Muscle of leg (tissue), 11 donors: Measurements from ENCODE around the gene EIF2B4. TPM values are rescaled to one million over a fixed set of nuclear protein-coding genes. Genes with fewer than 3 reads are reported as not detected.
"Not testable (repeated sequence)": the region's sequence is repeated elsewhere in the genome, so short reads cannot be mapped to it uniquely, and the experiment has no call there.

ENCODE experiments used
- DNase-seq: peaks from one replicate; pipeline ENCODE4 v3.0.0; 2013
- H3K27ac ChIP-seq: one replicate; pipeline ENCODE4 v1.5.1; 2013; ENCODE audit warnings: mild to moderate bottlenecking, low read length, control low read depth
- H3K27me3 ChIP-seq: one replicate; pipeline ENCODE4 v1.6.1; 2013; ENCODE audit warnings: low read length; ENCODE audit not compliant: control insufficient read depth, insufficient read depth
- H3K36me3 ChIP-seq: one replicate; pipeline ENCODE4 v1.6.1; 2013; ENCODE audit warnings: low read length; ENCODE audit not compliant: control insufficient read depth, insufficient read depth
- H3K4me1 ChIP-seq: one replicate; pipeline ENCODE4 v1.6.1; 2013; ENCODE audit warnings: low read length; ENCODE audit not compliant: control insufficient read depth, insufficient read depth
- H3K4me3 ChIP-seq: one replicate; pipeline ENCODE4 v1.5.1; 2013; ENCODE audit warnings: low read length, control low read depth
- H3K9me3 ChIP-seq: replicated peaks from 2 replicates; pipeline ENCODE4 v1.6.1; 2013; ENCODE audit warnings: low read depth, low read length; ENCODE audit not compliant: control insufficient read depth
- WGBS: methylation state at CpG from one replicate; pipeline ENCODE4 v1.1.5; 2013; ENCODE audit warnings: missing lambda C conversion rate; ENCODE audit not compliant: insufficient coverage; 5-methylcytosine and 5-hydroxymethylcytosine counted together
- polyA plus RNA-seq, 8 donors: library from polyadenylated mRNA; unstranded; fragments of 120-200 nt; gene quantifications; one replicate each; pipeline versions ENCODE4 v1.2.1 to v1.2.3, GENCODE V29; 2013; ENCODE audit warnings: inconsistent platforms in 1 of 8, low replicate concordance in 1 of 8; ENCODE audit not compliant: insufficient read length in 8 of 8, insufficient read depth in 1 of 8
- total RNA-seq: library from RNA; stranded (reverse); fragments of 120-200 nt; gene quantifications from one replicate; pipeline ENCODE4 v1.2.4, GENCODE V29; 2013

Gene EIF2B4
- total and polyA plus RNA-seq, 9 donors, result 22.5 to 37.7 (median 31.6) TPM

DNA sequence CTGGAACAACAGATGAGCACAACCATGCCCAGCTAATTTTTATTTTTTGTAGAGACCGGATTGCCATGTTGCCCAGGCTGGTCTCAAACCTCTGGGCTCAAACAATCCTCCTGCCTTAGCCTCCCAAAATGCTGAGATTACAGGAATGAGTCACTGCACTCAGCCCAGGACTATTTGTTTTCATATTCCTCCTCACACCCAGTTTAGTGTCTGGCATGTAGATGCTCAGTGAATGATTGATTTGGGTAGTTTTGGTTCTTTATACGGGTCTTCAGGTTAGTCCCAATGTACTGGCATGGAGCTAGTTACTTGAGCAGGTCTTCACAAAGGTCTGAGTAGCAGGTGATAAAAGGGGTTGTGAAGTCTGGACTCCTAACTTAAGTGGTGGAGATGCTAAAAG is 6.2 kb downstream of the EIF2B4 start:
- Histone ChIP-seq H3K9me3 (no peaks in the 10 kb centered on the region), H3K4me3 (no peak overlapping the region), H3K27me3 (no peaks in the 10 kb centered on the region), H3K36me3 (peaks cover 43% of the 10 kb centered on the region), H3K27ac (no peak overlapping the region), H3K4me1 (peaks cover 2% of the 10 kb centered on the region)
- 38% methylated on average over 1 of the region's 2 CpGs for WGBS
- no peak for DNase-seq

DNA sequence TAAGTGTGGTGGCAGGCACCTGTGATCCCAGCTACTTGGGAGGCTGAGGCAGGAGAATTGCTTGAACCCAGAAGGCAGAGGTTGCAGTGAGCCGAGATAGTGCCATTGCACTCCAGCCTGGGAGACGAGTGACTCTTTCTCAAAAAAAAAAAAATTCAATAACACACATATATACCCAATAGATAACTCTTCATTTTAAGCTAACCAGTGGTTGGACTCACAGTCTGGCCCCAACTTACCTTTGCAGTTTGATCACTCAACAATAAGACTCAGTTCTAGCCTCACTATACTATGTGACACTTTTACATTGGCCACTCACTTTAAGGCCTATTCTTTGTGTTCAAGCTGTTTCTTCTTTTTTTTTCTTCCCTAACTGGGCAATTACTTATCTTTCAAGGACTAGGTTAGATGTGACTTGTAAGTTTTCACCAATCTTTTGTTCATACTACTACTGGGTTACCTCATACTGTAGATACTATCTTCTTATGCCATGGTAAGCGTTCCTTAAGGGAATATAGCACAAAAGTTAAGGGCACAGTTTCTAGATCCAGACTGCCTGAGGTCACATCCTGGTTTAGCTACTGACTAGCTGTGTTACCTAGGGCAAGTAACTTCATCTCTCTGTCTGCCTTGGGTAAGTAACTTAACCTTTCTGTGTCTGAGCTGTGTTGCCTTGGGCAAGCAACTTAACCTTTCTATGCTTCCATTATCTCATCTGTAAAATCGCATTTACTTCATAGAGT is 7.3 kb downstream of the EIF2B4 start:
- Histone ChIP-seq H3K4me1 (peaks cover 3% of the 10 kb centered on the region), H3K27me3 (no peaks in the 10 kb centered on the region), H3K4me3 (no peak overlapping the region), H3K27ac (no peak overlapping the region), H3K9me3 (no peaks in the 10 kb centered on the region), H3K36me3 (peaks cover 35% of the 10 kb centered on the region)
- WGBS, result 88% methylated on average over 3 of the region's 4 CpGs
- DNase-seq, result no peak

DNA sequence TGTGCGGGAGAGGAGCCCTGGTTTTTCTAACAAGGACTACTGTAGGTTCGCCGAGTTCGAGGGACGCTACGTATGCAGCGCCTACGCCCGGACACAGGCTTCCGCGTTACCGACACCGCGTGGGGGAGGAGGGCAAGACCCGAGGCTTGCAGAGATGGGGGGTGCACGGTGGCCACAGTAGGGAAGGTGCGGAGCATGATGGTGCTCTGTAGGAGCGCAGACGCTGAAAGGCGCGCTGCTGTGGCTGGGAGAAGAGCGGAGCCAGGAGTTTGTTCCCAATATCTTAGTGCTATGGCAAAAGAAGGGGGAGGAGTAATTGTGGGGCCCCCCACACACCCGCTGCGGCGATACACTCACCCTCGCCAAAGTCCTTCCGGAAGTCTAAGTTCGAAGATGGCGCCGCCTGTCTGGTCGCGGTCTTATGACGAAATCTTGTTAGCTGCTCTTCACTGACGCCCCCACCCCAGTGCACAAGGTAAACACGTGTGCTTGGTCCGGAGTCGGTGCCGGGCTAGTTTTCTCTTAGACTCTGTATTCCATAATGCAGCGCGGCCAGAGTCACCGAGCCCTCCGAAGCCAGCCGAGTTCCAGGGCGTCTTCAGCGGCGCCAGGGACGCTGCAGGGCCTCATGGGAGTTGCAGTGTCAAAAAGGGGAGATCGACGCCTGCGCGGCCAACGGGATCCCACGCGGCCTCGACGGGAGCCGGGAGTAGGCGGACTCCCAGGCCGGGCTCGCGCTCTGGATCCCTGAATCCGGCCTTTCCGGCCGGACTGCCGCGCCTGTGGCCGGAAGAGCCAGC is 13.6 kb downstream of the EIF2B4 start, which contains the start of gene GTF3C2:
GTF3C2 (minus strand) TSS at position 383 of the 800 bp plus-strand sequence. CDS start 13,210 bp downstream, outside the sequence.
- H3K36me3 ChIP-seq, result no peaks in the 10 kb centered on the region
- H3K9me3 ChIP-seq, result no peaks in the 10 kb centered on the region
- H3K4me3 ChIP-seq, result peak within 1 kb of the TSS; percentile 84
- under 1% methylated on average over 67 of the region's 67 CpGs for WGBS
- peak within 1 kb of the TSS; percentile 95 for H3K27ac ChIP-seq
- H3K27me3 ChIP-seq, result no peaks in the 10 kb centered on the region
- H3K4me1 ChIP-seq, result peaks cover 17% of the 10 kb centered on the region
- DNase-seq, result peak; percentile 99

DNA sequence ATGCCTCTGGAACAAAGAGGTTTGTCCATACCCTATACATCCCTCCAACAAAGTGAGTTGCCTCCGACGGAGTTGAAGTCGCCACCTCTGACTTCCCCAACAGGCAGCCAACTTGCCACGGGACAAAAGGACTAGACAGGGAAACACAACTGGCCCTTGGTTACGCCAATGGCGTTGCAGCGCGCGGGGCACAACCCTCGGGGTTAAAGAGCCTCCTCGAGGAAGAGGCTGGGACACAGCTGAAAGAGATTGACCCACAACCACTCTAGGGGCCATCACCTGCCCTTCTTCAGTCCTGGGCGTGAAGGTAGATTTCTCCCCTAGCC is 14.1 kb downstream of the EIF2B4 start:
- WGBS, result 0% methylated on average over 12 of the region's 12 CpGs
- no peaks in the 10 kb centered on the region for H3K27me3 ChIP-seq
- peak overlapping the region; percentile 95 for H3K27ac ChIP-seq
- H3K36me3 ChIP-seq, result no peaks in the 10 kb centered on the region
- H3K9me3 ChIP-seq, result no peaks in the 10 kb centered on the region
- H3K4me3 ChIP-seq, result peak overlapping the region; percentile 84
- peak; percentile 42 for DNase-seq
- H3K4me1 ChIP-seq, result peaks cover 17% of the 10 kb centered on the region

DNA sequence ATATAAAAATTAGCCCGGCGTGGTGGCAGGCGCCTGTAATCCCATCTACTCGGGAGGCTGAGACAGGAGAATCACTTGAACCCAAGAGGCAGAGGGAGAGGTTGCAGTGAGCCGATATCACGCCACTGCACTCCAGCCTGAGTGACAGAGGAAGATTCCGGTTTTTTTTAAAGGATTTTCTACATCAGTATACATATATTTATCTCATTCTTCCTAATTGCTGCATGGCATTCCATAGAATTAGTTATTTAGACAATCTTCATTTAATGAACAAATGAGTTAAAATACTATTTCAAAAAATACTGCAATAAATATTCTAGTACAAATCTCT is 15.6 kb downstream of the EIF2B4 start:
- WGBS, result 92% methylated on average over 4 of the region's 7 CpGs
- no peak for DNase-seq
- Histone ChIP-seq H3K36me3 (no peaks in the 10 kb centered on the region), H3K9me3 (no peaks in the 10 kb centered on the region), H3K27ac (no peak overlapping the region), H3K4me1 (peaks cover 17% of the 10 kb centered on the region), H3K27me3 (no peaks in the 10 kb centered on the region), H3K4me3 (no peak overlapping the region)

DNA sequence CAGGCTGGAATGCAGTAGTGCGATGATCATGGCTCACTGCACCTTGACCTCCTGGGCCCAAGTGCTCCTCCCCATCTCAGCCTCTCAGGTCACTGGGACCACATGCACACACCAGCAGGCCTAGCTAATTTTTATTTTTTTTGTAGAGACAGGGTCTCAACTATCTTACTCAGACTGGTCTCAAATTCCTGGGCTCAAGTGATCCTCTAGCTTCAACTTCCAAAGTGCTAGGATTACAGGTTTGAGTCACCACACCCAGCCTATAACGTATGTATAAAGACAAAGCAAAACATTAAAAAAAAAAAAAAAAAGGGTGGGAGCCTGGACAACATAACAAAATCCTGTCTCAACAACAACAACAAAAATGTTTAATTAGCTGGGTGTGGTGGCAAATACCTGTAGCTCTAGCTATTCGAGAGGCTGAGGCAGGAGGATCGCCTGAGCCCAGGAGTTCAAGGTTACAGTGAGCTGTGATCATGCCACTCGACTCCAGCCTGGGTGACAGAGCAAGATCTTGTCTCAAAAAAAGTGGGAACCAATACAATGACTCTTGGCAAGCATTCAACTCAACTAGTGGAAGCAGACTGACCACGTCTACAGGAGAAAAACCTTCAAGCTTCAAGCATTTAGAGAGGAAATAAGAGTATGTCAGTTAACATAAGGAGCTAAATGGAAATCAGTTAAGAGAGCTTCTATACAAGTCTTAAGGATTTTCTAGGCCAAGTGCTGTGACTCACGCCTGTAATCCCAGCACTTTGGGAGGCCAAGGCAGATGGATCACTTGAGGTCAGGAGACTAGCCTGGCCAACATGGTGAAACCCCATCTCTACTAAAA is 16.2 kb downstream of the EIF2B4 start:
- Histone ChIP-seq H3K27ac (no peak overlapping the region), H3K36me3 (no peaks in the 10 kb centered on the region), H3K4me3 (no peak overlapping the region), H3K4me1 (peaks cover 17% of the 10 kb centered on the region), H3K9me3 (no peaks in the 10 kb centered on the region), H3K27me3 (no peaks in the 10 kb centered on the region)
- no peak for DNase-seq
- 67% methylated on average over 3 of the region's 7 CpGs for WGBS

DNA sequence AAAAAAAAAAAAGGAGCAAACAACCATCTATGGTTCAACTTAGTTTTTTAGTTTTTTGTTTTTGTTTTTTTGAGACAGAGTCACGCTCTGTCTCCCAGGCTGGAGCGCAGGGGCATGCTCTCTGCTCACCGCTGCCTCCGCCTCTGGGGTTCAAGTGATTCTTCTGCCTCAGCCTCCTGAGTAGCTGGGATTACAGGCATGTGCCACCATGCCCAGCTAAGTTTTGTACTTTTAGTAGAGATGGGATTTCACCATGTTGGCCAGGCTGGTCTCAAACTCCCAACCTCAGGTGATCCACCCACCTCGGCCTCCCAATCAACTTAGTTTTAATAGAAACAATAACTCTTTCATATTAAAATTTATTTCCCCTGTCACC is 16.8 kb downstream of the EIF2B4 start:
- not testable (repeated sequence) for H3K36me3 ChIP-seq, H3K27me3 ChIP-seq, H3K27ac ChIP-seq, DNase-seq, H3K9me3 ChIP-seq, H3K4me3 ChIP-seq
- peaks cover 17% of the 10 kb centered on the region for H3K4me1 ChIP-seq
- 100% methylated on average over 1 of the region's 5 CpGs for WGBS

DNA sequence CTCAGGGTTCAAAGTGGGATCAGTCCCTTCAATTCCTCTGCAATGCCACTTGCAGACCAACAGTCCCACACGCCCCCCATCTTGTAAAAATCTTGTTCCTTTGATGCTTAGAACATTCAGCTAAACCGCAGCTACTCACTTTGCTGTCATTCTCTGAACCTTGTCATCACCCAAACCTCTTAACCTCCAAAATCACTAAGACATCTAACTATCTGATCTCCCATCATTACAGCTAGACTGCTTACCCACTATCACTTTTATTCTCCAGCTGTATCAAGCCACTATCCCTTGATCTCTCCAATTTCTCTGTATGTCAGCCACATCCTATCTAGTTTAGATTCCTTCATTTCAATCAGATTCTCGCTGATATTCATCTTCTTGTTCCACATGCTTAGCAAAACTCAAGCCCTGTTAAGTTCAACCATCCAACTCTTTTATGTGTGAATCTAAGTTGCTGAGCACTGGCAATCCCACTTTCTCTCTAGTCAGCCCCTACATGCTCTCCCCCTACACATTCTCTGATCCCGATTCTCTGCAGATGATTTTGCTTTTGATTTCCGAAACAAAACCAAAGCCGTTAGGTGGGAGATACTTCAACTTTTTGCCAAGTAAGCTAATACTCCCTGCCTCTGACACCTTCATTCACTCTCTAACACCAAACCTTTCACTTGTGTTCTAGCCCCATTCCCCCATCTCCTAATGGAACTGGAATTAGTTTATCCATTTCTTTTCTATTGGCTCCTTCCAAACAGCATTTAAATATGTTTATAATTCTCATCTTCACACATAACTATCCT is 18.1 kb downstream of the EIF2B4 start:
- peaks cover 7% of the 10 kb centered on the region for H3K4me1 ChIP-seq
- WGBS, result 85% methylated on average over 5 of the region's 6 CpGs
- H3K36me3 ChIP-seq, result no peaks in the 10 kb centered on the region
- H3K4me3 ChIP-seq, result no peak overlapping the region
- DNase-seq, result no peak
- no peak overlapping the region for H3K27ac ChIP-seq
- no peaks in the 10 kb centered on the region for H3K27me3 ChIP-seq
- no peaks in the 10 kb centered on the region for H3K9me3 ChIP-seq

DNA sequence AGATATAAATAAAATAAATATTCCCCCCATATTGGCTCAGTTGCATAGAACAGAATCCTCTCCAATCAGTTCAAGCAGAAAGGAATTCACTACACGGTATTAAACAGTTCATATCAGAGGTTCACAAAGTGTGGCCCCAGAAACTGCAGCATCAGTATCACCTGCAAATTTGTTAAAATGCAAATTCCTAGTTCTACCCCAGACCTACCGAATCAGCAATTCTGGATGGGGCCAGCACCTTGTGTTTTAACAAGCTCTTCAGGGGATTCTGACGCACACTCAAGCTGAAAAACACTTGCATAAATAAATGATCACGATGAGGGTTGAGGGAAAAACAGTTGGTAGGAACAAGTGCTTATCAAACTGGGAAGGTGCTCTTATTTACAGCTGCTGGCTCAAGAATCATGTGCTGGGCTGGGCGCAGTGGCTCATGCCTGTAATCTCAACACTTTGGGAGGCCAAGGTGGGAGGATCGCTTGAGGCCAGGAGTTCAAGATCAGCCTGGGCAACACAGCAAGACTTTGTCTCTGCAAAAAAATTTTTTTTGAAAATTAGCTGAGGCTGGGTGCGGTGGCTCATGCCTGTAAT is 19.9 kb downstream of the EIF2B4 start:
- Histone ChIP-seq H3K36me3 (no peaks in the 10 kb centered on the region), H3K27me3 (no peaks in the 10 kb centered on the region), H3K9me3 (no peaks in the 10 kb centered on the region), H3K4me3 (no peak overlapping the region), H3K27ac (no peak overlapping the region), H3K4me1 (peaks cover 2% of the 10 kb centered on the region)
- DNase-seq, result no peak
- 86% methylated on average over 5 of the region's 7 CpGs for WGBS
